ENCODE results near the gene MSI2. TPM values are rescaled to one million over a fixed set of nuclear protein-coding genes. Genes with fewer than 3 reads are reported as not detected.

Gene MSI2
- total RNA-seq, 2 experiments from 2014 or later: 38.8 to 39.0 TPM

DNA sequence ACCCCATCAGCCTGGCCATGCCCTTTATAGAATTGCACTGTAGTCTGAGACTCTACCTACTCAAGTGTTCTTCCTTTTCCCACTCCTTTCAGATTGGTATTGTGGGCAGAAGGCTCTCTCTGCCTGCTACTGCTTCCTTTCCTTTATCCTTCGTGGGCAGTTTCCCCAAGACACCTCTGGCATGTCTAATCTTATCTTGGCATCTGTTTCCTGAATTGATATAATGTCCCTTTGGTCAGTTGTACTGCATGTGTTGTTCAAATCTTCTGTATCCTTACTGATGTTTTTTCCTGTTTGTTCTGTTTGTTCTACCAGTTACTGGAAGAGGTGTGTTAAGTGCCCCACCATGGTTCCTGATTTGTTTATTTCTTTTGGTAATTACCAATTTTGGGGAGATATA lies 29.5 kb upstream of the MSI2 start:
- Mint-ChIP-seq H3K4me3 (no peak overlapping the region), H3K27me3 (ENCODE audit: low read depth) (peaks cover 8% of the 10 kb centered on the region), H3K4me1 (ENCODE audit: low read depth) (no peaks in the 10 kb centered on the region), H3K27ac (no peak overlapping the region), H3K9me3 (peaks cover 14% of the 10 kb centered on the region), H3K36me3 (ENCODE audit: low read depth) (peaks cover 1% of the 10 kb centered on the region)
- intact Hi-C loops (cut with micrococcal nuclease): no loop called here
- no peak for DNase-seq
- CTCF ChIA-PET: interaction anchor here (1.4 kb wide), 1 partner anchor 17 kb away, joined by 3 read pairs; no protein-coding TSS in a partner anchor

DNA sequence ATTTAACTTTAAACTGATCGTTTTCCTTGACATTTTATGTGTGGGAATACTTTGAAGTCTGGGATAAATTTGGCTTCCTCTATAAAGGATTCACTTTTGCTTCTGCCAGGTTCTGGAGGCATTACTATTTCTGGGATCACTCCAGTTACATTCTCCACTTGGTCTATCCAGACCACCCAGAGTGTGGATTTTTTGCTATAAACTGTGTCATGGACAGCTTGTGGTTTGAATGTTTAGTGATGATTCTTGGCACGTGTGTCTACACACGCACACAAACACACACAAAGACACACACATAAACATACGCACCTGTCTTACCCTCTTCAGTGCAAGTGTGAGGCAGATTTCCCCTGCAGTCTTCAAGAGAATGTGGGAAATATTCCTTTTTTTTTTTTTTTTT lies 27.4 kb upstream of the MSI2 start:
- no peak overlapping the region for H3K27ac Mint-ChIP-seq
- H3K4me1 Mint-ChIP-seq (ENCODE audit: low read depth): no peaks in the 10 kb centered on the region
- intact Hi-C loops (cut with micrococcal nuclease): no loop called here
- CTCF ChIA-PET: interaction anchor here (0.8 to 1.1 kb wide), 2 partner anchors 438 to 519 kb away, joined by 3 read pairs; no protein-coding TSS in a partner anchor
- no peaks in the 10 kb centered on the region for H3K36me3 Mint-ChIP-seq (ENCODE audit: low read depth)
- DNase-seq: no peak
- peaks cover 2% of the 10 kb centered on the region for H3K9me3 Mint-ChIP-seq
- no peak overlapping the region for H3K4me3 Mint-ChIP-seq
- H3K27me3 Mint-ChIP-seq (ENCODE audit: low read depth): peaks cover 13% of the 10 kb centered on the region

DNA sequence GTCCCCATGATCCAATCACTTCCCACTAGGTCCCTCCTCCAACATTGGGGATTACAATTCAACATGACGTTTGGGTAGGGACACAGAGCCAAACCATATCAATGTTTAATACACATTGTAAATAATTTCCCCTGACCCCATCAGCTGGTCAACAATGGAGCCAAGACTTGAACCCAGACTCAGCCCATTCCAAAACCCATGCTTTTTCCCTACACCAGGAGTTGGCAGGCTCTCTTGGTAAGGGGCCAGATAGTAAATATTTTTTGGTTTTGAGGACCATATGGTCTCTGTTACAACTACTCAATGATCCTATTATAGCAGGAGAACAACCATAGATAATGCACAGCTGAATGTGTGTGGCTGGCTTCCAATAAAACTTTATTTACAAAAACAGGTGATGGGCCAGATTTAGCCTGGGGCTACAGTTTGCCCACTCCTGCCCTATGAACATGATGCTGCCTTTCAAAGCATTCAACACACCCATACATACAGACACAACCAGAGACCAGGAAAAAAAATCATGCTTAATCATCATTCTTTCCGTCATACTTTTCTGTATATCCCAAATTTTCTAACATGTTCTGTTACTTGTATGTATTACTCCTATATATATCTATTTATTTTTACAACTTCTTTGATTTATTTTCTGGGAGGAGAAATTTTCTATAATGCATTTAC lies 22.1 kb upstream of the MSI2 start:
- Mint-ChIP-seq H3K4me3 (no peak overlapping the region), H3K9me3 (no peaks in the 10 kb centered on the region), H3K27ac (no peak overlapping the region), H3K4me1 (ENCODE audit: low read depth) (no peaks in the 10 kb centered on the region), H3K36me3 (ENCODE audit: low read depth) (no peaks in the 10 kb centered on the region), H3K27me3 (ENCODE audit: low read depth) (peaks cover 8% of the 10 kb centered on the region)
- intact Hi-C loops (cut with micrococcal nuclease): no loop called here
- CTCF ChIA-PET: interaction anchor here (1.0 to 2.1 kb wide), 2 partner anchors 9 to 104 kb away, joined by 4 to 8 read pairs; no protein-coding TSS in a partner anchor
- no peak for DNase-seq

DNA sequence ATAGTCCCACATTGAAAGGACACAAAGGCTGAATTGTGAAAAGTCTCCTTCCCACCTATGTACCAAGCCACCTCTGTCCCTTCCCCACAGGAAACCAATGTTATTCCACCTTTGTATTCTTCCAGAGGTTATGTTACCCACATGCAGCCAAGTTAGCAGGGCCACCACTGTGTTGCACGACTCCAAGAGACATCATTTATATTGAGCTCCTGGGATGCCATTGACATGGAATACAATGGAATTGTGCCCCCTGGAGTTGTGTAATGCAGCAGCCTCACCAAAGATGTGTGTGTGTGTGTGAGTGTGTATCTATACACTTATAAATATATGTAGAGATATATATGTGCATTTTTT lies 21.6 kb upstream of the MSI2 start:
- Mint-ChIP-seq H3K4me3 (no peak overlapping the region), H3K27me3 (ENCODE audit: low read depth) (peaks cover 8% of the 10 kb centered on the region), H3K27ac (no peak overlapping the region), H3K9me3 (no peaks in the 10 kb centered on the region), H3K36me3 (ENCODE audit: low read depth) (no peaks in the 10 kb centered on the region), H3K4me1 (ENCODE audit: low read depth) (no peaks in the 10 kb centered on the region)
- intact Hi-C loops (cut with micrococcal nuclease): no loop called here
- no peak for DNase-seq
- CTCF ChIA-PET: interaction anchor here (1.0 to 2.1 kb wide), 2 partner anchors 9 to 105 kb away, joined by 4 to 8 read pairs; no protein-coding TSS in a partner anchor

DNA sequence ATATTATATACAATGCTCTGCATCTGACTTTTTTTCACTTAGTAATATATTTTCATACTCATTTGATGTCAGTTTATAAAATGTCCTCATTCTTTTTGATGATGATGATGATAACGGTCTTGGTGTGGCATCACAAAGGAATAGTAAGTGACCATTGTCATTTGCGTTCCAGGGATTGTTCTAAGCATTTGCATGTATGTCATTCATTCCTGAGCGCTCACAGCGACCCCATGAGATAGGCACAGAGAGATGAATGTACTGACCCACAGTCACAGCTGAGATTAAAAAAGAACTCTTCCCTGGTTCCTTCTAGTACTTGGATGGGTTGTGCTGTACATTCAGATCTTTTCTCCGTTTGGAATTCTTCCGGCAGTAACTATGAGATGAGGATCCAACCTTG lies 21.2 kb upstream of the MSI2 start:
- intact Hi-C loops (cut with micrococcal nuclease): no loop called here
- Mint-ChIP-seq H3K4me1 (ENCODE audit: low read depth) (no peaks in the 10 kb centered on the region), H3K27ac (no peak overlapping the region), H3K36me3 (ENCODE audit: low read depth) (no peaks in the 10 kb centered on the region), H3K9me3 (no peaks in the 10 kb centered on the region), H3K4me3 (no peak overlapping the region), H3K27me3 (ENCODE audit: low read depth) (peaks cover 8% of the 10 kb centered on the region)
- DNase-seq: no peak
- CTCF ChIA-PET: interaction anchor here (0.7 to 2.1 kb wide), 2 partner anchors 8 to 345 kb away, joined by 3 to 8 read pairs; no protein-coding TSS in a partner anchor

DNA sequence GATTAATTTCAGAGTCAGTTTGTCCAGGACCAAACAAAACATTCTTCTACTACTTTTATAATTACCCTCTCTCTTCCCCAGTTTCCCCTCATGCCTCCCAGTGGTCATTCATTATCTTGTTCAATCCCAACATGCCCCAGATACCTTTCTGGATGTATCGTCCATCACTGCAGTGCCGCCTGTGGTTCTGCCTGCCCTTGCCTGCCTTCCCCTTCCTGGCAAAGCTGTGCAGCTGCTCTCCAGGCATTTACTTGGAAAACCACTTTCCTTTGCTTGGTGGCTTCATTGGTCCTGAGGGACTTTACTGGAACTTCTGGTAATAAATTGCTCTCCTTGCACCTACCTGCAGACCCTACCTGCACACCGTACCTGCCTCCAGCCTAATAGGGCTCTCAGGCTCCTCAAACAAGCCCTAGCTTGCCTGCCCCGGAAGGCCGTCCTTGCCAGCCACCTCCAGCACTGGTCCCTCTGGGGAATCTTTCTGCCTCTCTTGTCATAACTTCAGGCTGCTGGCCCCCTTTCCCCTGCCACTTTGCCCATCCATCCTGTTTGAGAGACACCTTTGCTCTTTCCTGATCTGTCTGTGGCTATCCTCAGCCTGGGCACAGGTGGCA lies 19.5 kb upstream of the MSI2 start:
- CTCF ChIA-PET: interaction anchor here (0.6 kb wide), 1 partner anchor 361 kb away, joined by 3 read pairs; no protein-coding TSS in a partner anchor
- no peak for DNase-seq
- Mint-ChIP-seq H3K27ac (no peak overlapping the region), H3K9me3 (no peaks in the 10 kb centered on the region), H3K27me3 (ENCODE audit: low read depth) (peaks cover 5% of the 10 kb centered on the region), H3K4me3 (no peak overlapping the region), H3K4me1 (ENCODE audit: low read depth) (no peaks in the 10 kb centered on the region), H3K36me3 (ENCODE audit: low read depth) (no peaks in the 10 kb centered on the region)
- intact Hi-C loops (cut with micrococcal nuclease): no loop called here

DNA sequence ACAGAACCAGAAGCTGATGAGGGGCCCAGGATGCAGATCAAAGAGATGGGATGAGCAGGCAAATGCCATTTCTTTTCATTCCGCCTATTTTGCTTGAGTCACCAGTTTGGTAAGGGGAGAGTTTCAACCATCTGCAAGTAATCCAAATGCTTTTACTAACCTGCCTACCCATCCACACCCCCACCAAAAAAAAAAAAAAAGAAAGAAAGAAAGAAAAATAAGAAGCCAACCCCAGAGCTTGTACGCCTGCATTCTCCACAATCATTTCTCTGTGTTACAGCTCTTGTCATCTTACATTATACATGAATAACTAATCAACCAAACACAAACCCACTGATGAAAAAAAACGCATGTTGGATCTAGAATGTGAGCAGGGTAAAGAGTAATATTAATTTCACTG lies 15.7 kb upstream of the MSI2 start:
- no peak for DNase-seq
- H3K27ac Mint-ChIP-seq: no peak overlapping the region
- no peaks in the 10 kb centered on the region for H3K4me1 Mint-ChIP-seq (ENCODE audit: low read depth)
- no peaks in the 10 kb centered on the region for H3K27me3 Mint-ChIP-seq (ENCODE audit: low read depth)
- H3K4me3 Mint-ChIP-seq: no peak overlapping the region
- CTCF ChIA-PET: interaction anchor here (0.6 kb wide), 1 partner anchor 17 kb away, joined by 4 read pairs; no protein-coding TSS in a partner anchor
- intact Hi-C loops (cut with micrococcal nuclease): loop anchor here (5.0 kb wide), 1 partner anchor 108 kb away; no protein-coding TSS in a partner anchor
- no peaks in the 10 kb centered on the region for H3K36me3 Mint-ChIP-seq (ENCODE audit: low read depth)
- H3K9me3 Mint-ChIP-seq: no peaks in the 10 kb centered on the region

DNA sequence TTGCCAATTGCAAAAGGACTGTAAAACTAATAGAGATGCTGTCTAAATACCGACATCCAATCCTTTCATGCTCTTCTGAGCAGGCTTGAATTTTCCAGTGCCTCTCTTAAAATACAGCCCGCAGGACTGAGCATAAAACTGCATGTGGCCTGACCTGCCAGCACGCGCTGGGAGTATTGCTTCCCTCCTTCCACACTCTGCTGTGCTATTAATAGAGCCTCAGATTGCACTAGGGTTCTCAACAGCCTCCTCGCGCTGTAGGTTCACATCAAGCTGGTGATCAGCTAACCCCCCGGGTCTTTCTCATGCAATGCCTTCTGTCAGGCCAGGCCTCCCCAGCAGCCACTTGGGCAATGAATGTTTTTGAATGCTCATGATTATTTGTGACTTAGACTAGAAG lies 14.2 kb upstream of the MSI2 start:
- no peaks in the 10 kb centered on the region for H3K4me1 Mint-ChIP-seq (ENCODE audit: low read depth)
- no peaks in the 10 kb centered on the region for H3K9me3 Mint-ChIP-seq
- intact Hi-C loops (cut with micrococcal nuclease): loop anchor here (2.0 to 5.0 kb wide), 4 partner anchors 43 to 591 kb away; no protein-coding TSS in a partner anchor
- H3K4me3 Mint-ChIP-seq: no peak overlapping the region
- CTCF ChIA-PET: interaction anchor here (0.7 to 4.2 kb wide), 14 partner anchors 8 to 541 kb away, joined by 3 to 46 read pairs (median 8); no protein-coding TSS in a partner anchor
- H3K27ac Mint-ChIP-seq: no peak overlapping the region
- no peaks in the 10 kb centered on the region for H3K36me3 Mint-ChIP-seq (ENCODE audit: low read depth)
- no peak for DNase-seq
- no peaks in the 10 kb centered on the region for H3K27me3 Mint-ChIP-seq (ENCODE audit: low read depth)

DNA sequence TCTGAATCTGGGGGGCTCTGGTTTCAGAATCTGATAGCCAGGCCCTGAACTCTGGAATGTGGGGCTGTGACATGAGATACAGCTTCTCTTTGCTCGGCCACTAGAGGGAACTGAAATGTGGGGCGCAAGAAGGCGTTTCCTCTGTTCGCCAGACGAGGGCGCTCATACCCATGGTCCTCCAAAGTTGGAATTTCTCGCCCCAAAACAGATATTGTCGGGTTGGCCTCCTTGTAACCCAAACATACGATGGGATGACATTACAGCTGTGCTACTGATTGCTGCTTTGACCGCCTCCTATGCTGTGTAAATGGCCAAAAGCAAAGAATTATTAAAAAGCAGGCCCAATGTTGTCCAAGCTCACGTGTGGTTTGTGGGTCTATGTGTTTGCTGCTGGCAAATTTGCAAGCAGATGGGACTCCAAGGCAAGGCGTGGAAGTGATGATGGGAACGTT lies 13.1 kb upstream of the MSI2 start:
- Mint-ChIP-seq H3K4me3 (no peak overlapping the region), H3K27ac (no peak overlapping the region), H3K4me1 (ENCODE audit: low read depth) (no peaks in the 10 kb centered on the region), H3K36me3 (ENCODE audit: low read depth) (no peaks in the 10 kb centered on the region), H3K27me3 (ENCODE audit: low read depth) (no peaks in the 10 kb centered on the region), H3K9me3 (no peaks in the 10 kb centered on the region)
- intact Hi-C loops (cut with micrococcal nuclease): loop anchor here (1.0 to 5.0 kb wide), 9 partner anchors 42 to 590 kb away; no protein-coding TSS in a partner anchor
- CTCF ChIA-PET: interaction anchor here (0.6 to 4.2 kb wide), 78 partner anchors 9 to 540 kb away, joined by 3 to 46 read pairs (median 4); no protein-coding TSS in a partner anchor
- peak; percentile 88 for DNase-seq

DNA sequence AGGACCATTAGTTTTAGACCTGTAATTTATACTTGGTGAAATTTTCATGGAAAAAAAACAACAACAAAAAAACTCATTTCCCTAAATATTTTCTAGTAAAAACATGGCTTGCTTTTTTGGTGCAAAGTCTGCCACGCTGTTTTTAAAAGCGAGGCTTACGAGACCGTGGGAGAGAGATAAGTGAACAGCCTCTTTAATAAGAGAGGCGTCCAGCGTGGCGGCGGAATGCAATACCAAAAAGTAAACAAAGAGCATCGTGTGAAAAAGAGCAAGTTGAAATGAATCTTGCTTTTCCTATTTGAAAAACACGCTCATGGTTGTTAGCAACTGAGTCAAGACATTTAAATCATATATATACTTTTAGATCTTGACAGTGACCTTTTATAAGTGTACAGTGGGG lies 10.5 kb upstream of the MSI2 start:
- DNase-seq: no peak
- no peak overlapping the region for H3K27ac Mint-ChIP-seq
- no peaks in the 10 kb centered on the region for H3K27me3 Mint-ChIP-seq (ENCODE audit: low read depth)
- no peaks in the 10 kb centered on the region for H3K4me1 Mint-ChIP-seq (ENCODE audit: low read depth)
- H3K4me3 Mint-ChIP-seq: no peak overlapping the region
- CTCF ChIA-PET: interaction anchor here (0.8 to 1.2 kb wide), 2 partner anchors 194 to 501 kb away, joined by 3 read pairs; no protein-coding TSS in a partner anchor
- no peaks in the 10 kb centered on the region for H3K36me3 Mint-ChIP-seq (ENCODE audit: low read depth)
- peaks cover 6% of the 10 kb centered on the region for H3K9me3 Mint-ChIP-seq
- intact Hi-C loops (cut with micrococcal nuclease): no loop called here

DNA sequence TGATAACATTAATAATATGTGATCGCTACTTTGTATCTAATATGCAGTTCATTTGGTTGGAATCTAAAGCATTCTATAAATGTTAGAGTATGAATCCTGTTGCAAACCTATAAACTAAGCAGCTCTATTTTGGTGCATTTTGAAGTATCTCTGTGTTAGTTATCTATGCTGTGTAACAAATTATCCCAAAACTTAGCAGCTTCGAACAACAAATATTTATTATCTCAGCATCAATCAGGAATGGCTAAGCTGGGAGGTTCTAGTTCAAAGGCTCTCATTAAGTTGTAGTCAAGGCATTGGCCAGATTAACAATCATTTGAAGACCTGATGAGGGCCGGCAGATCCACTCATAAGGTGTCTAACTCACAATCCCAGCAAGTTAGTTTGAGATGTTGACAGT lies 10.1 kb upstream of the MSI2 start:
- no peak overlapping the region for H3K27ac Mint-ChIP-seq

DNA sequence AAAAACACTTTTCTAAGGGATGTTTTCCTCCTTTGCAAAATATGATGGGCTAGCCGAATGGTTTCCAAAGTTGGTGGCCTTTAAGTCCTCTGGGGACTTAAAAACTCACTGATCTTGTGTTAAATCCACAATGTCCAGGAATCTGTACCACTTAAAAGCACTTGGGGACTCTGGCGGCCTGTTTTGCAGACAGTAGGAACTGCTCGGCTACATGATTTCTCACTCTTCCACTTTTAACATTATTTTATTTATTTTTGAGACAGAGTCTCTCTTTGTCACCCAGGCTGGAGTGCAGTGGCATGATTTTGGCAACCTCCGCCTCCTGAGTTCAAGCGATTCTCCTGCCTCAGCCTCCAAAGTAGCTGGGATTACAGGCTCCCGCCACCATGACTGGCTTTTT lies 9.1 kb upstream of the MSI2 start:
- Mint-ChIP-seq H3K27me3 (ENCODE audit: low read depth) (no peaks in the 10 kb centered on the region), H3K4me3 (no peak overlapping the region), H3K27ac (no peak overlapping the region), H3K36me3 (ENCODE audit: low read depth) (no peaks in the 10 kb centered on the region), H3K9me3 (peaks cover 11% of the 10 kb centered on the region), H3K4me1 (ENCODE audit: low read depth) (no peaks in the 10 kb centered on the region)
- CTCF ChIA-PET: interaction anchor here (0.5 to 1.0 kb wide), 2 partner anchors 98 to 425 kb away, joined by 3 to 4 read pairs; no protein-coding TSS in a partner anchor
- DNase-seq: no peak
- intact Hi-C loops (cut with micrococcal nuclease): no loop called here

More for the DNA sequence above, 10.1 kb upstream of the MSI2 start:
- no peaks in the 10 kb centered on the region for H3K4me1 Mint-ChIP-seq (ENCODE audit: low read depth)
- intact Hi-C loops (cut with micrococcal nuclease): no loop called here
- H3K4me3 Mint-ChIP-seq: no peak overlapping the region
- DNase-seq: no peak
- H3K9me3 Mint-ChIP-seq: peaks cover 8% of the 10 kb centered on the region
- no peaks in the 10 kb centered on the region for H3K36me3 Mint-ChIP-seq (ENCODE audit: low read depth)
- H3K27me3 Mint-ChIP-seq (ENCODE audit: low read depth): no peaks in the 10 kb centered on the region
- CTCF ChIA-PET: interaction anchor here (0.8 to 1.2 kb wide), 3 partner anchors 194 to 501 kb away, joined by 3 to 4 read pairs (median 3); no protein-coding TSS in a partner anchor

Data from activated naive CD4-positive, alpha-beta T cell treated with anti-CD3 and anti-CD28 coated beads for 36 hours (primary cell).